ENCODE data around the gene PLCG2.

PLCG2 gene

DNA sequence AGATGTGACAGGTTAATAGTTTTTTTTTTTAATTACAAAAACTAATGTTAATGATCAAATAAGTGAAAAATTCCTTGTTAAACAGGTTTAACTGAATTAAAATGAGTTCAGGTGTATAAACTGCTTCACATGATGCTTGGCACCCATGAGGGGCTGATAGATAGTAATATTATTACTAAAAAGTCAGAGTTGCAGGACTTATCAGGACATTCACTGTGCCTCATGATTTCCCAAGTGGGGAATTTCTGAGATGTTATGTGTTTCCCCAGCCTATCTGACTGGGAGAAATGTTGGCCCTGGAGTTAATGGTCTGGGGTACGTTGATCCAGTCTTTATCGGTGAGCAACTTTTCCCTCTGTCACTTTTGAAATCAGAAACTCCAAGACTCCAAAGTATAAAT lies 102.1 kb downstream of the PLCG2 start:
- no peak for DNase-seq

DNA sequence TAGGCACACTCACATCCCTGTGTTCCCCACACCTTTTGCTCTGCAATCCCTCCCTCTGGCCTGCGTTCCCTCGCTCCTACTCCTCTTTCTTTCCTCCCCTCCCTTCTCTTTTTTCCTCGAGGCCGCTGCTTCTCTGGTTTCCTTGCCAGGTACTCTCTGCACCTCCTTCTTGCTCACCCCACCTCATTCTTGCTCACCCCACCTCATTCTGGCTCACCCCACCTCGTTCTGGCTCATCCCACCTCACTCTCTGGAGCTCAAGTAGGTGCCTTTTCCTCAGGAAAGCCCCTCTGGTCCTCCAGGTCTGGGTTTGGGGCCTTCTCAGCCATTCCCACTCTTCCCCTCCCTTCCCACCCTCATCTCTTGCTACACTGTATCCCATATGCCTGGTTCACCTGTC lies 103.5 kb downstream of the PLCG2 start:
- DNase-seq = no peak

DNA sequence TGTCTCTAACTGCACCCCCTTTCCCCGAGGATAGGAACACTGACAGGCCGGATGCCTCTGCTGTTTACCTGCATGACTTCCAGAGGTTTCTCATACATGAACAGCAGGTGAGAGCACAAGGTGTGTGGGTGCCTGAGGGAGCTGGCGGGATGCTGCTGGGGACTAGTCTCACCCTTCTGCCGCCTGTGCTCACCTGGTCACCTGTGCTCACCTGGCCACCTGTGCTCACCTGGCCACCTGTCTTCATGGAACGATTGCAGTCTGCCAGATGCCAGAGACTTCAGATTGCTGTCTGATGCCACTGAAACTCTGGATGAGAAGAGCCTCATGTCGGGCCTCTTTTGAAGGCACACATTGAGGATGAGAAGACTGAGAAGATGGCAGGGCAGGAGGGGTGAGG lies 104.1 kb downstream of the PLCG2 start:
- DNase-seq = no peak

DNA sequence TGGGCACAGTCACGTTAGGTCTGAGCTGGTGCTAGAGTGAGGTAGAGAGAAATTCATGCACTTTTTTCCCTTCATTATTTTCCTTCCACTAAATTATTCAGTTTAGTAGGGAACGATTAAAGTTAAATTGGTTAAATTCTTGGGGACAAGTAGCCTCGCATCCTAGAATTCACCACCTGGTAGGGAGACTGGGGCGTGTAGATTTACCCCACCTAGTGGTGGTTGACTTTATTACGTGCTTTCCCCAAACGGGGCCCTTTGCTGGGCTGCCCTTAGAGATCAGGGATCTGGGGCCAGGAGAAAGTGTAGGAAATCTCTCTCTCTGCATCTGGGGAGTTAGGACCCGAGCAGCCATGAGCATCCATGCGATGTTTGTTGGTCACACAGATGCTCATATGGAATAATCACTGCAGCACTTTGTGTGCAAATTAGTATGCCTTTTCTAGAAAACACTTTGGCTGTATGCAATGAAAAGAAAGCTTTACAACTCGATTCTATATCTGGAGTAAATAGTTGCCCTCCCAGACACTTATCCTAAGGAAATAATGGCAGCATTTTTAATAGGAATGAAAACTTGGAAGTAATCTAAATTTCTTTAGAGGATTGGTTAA lies 107.0 kb downstream of the PLCG2 start:
- no peak for DNase-seq

DNA sequence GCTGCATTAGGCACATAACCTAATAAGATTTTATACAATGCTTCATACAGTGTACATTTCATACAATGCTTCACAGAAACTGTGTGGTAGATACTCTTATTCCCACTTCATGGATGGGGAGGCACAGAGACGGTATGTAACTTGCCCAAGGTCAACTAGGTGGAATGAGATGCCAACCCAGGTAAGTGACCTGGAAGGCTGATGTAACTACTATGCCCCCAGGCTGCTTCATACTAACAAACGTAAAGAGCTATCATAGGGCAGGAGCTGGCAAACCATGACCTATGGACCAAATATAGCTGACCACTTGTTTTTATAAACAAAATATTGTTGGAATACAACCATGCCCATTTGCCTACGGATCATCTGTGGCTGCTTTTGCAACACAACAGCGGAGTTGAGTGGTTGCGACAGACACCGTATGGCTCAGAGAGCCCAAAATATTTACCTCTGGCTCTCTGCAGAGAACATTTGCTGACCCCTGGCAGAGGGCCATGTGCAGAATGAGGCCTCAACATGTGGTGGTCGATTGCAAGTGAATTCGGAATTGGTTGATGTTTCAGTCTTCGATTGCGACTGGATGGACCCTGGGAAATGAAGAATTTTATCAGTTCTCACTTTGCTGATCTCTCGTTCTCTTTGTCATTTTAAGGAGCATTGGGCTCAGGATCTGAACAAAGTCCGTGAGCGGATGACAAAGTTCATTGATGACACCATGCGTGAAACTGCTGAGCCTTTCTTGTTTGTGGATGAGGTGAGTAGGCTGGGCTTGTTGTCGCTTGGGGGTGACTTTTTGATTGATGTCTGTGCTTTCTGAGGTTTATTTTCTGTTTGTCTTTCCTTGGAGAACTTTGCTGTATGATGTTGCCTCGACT lies 109.7 kb downstream of the PLCG2 start:
- DNase-seq = no peak

DNA sequence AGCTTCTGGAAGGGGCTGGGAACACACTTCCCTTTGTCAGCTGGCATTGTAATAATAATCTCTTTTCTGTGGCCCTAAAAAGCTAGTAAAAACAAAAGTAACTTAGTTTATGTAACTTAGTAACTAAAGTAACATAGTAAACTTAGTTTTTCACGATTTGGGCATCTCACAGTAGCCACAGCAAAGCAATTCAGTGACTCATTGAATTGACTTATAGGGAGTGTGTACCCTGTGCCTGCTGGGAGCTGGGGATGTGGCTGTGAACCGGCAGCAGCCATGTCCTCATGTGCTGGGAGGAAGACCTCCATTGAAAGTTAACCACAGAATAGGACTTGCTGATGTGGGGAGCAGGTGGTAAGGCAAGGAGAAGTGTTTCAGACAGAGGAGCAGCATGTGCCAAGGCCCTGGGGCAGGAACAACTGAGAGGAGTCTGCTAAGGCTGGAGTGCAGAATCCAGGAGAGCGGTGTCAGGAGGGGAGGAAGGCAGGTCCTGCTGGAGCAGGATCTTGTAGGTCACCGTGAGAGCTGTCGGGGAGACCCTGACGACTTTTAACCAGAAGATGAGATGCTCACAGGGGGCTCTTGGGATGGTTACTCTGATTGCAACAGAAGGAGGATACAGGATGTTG lies 112.8 kb downstream of the PLCG2 start:
- DNase-seq = no peak

DNA sequence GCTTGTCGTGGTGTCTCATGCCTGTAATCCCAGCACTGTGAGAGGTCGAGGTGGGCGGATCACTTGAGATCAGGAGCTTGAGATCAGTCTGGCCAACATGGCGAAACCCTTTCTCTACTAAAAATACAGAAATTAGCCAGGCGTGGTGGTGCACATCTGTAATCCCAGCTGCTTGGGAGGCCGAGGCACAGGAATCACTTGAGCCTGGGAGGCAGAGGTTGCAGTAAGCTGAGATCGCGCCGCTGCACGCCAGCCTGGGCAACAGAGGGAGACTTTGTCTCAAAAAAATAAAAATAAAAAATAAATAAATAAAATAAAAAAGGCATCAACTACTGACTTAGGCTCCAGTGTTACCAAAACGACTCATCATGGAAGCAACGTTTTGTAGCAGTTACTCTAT lies 115.5 kb downstream of the PLCG2 start:
- DNase-seq = no peak

DNA sequence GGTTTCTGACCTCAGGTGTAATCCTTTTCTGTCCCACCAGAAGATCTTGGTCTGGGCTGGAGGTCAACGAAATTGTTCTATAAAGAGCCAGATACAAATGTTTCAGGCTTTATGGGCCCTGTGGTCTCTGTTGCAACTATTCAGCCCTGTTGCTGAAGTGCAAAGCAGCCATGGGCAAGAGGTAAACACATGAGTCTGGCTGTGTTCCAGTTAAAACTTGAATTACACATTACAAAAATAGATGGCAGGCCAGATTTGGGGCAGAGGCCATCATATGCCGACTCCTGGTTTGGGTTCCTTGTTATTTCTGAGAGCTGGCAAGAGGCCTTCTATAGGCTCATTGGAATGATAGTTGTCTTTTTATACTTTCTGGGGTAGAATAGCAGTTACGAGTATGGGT lies 117.8 kb downstream of the PLCG2 start:
- no peak for DNase-seq

DNA sequence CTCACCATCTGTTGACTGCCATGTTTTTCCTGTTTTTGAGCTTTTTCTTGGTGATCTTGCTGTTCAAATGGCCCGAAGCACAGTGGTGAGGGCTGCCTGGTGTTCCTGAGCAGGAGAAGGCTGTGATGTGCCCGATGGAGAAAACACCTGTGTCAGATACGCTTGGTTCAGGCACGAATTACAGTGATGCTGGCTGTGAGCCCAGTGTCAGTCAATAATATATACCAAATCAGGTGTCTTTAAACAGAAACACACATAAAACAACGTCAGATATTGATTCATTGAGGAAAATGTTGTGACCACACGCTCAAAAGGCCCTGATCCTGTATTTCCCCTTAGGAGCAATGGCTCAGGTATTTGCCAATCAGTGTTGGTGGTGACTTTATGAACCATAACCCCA lies 120.5 kb downstream of the PLCG2 start:
- no peak for DNase-seq

DNA sequence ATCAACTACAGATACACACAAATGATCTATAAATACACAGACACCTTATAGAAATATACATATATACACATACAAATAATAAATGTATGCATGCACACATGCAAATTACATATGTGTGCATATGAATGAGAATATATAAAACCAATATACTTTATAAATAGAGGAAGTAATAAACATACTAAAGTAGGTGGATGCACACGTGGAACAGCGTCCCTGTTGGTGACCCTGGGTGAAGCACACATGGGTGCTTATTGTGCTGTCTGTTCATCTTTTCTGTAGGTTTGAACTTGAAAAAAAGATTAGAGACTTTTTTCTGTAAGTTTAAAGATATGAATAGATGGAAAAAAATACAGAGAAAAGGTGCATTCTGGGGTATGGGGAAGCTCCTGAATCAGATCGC lies 120.9 kb downstream of the PLCG2 start:
- DNase-seq = no peak

DNA sequence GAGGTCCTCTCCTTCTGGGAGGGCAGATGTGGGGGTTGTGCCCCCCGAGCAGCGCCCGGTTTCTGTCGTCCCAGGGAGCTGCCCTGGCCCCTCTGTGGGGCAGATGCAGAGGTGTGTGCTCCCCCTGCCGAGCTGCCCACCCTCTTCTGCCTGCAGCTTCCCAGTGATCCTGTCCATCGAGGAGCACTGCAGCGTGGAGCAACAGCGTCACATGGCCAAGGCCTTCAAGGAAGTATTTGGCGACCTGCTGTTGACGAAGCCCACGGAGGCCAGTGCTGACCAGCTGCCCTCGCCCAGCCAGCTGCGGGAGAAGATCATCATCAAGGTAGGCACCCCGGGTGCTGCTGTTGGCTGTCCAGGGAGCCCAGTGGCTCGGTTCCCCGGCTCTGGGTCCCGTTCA lies 121.4 kb downstream of the PLCG2 start:
- no peak for DNase-seq

DNA sequence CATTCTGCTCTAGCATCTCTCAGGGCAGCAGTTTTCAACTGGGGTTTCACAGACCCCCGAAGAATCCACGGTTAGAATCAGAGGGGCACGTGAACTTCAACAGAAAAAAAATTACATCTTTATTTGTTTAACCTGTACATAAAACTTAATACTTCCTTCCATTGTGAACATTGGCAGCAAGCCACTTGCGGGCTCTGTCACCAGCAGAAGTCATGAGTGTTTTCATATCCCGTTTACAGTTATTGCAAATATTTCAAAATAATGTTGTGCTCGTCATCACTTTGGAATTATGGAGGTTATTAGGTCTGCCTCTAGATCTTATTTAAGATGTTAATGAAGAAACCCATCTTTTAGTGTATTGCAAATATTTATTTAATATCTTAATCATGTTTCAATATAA lies 122.4 kb downstream of the PLCG2 start:
- DNase-seq = no peak

DNA sequence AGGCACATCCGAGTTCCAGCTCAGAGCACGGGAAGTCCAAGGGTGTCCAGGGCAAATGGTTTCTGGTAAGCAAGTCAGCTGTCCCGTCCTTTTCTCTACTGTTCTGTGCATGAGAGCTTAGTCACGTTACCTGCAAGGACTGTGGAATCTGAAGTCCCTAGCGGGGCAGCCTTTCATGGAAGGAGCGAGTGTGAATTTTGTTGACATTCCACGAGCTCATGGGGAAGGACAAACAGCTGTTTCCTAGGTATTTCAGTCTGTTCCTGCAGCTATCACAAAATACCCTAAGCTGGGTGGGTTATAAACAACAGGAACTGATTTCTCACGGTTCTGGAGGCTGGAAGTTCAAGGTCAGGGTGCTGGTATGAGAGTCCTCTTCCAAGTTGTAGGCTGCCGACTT lies 122.9 kb downstream of the PLCG2 start:
- DNase-seq = no peak

DNA sequence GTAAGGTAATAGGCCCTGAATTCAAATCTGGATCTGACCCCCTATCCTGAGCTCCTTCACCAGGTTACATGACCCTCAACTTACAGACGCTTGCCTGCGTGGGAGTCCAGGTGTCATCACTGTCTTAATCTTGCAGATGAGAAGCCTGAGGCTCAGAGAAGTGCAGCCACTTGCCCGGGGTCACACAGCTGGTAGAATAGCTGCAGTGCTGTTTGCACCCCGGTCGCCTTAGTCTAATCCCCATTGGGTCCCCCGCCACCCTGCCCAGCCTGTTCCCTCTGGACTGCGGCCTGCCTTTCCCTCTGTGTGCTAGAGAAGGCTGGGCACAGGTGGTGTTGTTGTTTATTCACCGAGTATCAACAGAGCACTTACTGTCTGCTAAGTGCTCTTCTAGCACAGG lies 125.2 kb downstream of the PLCG2 start:
- no peak for DNase-seq

DNA sequence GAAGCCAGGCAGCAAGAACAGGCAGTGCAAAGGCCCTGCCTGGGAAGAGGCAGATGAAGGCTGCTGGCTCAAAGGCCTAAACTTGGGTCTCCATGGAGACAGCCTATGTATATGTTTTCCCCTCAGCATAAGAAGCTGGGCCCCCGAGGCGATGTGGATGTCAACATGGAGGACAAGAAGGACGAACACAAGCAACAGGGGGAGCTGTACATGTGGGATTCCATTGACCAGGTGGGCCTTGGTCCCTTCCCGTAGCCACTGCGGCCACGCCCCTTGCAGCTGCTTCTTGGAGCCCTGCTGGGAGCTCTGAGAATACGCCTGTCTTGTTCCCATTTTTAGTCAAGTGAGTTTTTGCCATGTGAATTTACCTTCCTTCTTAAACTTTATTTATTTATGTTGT lies 126.2 kb downstream of the PLCG2 start:
- no peak for DNase-seq

DNA sequence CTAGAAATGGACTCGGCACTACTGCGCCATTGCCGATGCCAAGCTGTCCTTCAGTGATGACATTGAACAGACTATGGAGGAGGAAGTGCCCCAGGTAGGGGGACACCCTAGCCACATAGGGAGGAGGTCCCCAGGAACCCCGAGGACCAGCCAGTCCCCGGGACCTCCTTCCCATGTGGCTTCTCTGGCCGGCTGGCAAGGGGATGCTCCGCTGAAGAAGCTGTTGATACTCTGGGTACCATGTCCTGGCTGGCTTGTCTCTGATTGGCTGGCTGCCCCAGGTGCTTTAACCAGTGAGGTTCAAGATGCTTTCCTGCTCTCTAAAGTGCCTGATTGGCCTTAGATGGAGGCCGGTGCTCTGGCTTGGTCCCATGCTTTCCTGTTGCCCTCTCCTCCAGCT lies 128.6 kb downstream of the PLCG2 start:
- DNase-seq = no peak

DNA sequence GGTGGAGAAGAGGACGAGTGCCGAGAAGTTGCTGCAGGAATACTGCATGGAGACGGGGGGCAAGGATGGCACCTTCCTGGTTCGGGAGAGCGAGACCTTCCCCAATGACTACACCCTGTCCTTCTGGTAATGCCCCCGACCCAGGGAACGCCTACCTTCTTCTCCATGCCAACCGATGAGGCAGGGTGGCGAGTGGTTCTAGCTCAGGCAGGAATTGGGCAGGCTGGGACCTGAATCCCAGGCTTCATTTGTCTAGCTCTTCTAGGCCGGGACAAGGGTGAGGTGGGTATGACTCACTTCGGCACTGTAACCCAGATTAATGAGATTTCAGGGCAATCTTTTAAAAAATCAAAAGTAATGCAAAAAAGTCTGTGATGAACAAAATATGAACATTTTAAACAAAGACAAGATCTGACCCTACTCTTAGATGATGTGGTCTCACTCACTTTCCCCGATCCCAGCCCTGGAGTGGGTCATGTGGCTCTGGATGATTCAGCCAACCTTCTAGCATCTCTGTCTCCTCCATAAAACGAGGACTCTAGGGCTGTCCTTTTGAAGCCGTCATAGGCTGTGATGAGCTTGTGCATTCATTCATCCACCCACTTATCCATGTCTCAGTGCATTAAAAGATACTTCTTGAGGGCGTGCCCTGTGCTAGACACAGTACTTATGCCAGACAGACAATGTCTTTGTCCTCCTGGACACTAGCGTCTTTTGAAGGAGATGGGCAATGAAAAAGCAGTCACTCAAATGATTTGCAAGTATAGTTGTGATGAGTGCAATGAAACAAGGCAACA lies 129.6 kb downstream of the PLCG2 start:
- no peak for DNase-seq

DNA sequence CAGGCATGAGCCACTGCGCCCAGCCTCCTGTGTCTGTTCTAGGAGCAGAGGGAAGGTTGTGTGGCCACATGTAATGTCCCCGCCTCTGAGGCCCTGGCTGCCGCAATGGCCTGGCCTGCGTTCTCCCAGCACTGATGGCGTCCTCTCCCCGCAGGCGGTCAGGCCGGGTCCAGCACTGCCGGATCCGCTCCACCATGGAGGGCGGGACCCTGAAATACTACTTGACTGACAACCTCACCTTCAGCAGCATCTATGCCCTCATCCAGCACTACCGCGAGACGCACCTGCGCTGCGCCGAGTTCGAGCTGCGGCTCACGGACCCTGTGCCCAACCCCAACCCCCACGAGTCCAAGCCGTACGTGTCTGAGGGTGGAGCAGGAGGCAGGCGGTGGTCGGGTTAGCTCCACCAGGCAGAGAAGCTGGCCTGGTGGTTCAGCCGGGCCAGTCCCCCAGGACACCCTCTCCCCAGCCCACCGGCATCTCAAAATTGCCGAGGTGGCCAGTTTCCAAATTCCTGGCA lies 131.3 kb downstream of the PLCG2 start:
- DNase-seq = no peak

DNA sequence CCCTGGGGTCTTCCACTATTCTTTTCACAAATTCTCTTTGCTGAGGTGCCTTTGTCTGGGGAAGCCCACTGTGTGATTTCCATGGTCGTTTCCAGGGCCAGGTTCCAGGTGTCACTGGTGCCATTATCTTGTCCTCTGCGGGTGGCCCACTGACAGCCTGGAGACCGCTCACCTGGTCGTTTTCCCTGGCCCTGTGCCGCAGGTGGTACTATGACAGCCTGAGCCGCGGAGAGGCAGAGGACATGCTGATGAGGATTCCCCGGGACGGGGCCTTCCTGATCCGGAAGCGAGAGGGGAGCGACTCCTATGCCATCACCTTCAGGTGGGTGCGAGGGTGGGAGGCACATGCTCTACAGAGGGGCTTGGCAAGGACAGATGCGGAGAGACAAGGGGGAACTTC lies 133.3 kb downstream of the PLCG2 start:
- DNase-seq = no peak

DNA sequence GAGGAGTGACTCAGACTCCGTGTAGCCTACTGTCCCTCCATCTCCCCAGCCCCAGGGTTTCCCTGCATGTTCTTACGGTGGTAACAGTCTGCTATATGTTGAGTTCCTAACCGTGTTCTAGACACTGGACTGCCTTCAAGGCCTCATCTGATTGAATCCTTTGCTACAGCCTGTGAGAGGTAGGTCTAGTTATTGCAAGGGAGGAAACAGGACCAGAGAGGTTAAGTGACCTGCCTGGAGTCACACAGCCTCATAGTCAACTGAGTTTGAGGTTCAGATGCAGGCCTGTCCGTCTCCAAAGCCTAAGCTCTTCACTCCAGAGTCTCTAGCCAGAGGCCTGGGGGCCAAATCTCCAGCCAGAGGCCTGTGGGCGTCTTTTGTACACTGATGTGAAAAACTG lies 134.1 kb downstream of the PLCG2 start:
- DNase-seq = no peak

DNA sequence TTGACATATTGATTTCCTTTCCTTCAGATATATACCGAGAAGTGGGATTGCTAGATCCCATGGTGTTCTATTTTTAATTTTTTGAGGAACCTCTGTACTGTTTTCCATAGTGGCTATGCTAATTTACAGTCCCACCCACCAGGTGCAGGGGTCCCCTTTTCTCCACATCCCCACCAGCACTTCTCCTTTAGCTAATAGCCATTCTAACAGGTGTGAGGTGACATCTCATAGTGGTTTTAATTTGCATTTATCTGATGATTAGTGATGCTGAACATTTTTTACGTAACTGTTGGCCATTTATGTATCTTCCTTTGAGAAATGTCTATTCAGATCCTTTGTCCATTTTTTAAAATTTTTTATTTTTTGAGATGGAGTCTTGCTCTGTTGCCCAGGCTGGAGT lies 138.3 kb downstream of the PLCG2 start:
- DNase-seq = no peak

DNA sequence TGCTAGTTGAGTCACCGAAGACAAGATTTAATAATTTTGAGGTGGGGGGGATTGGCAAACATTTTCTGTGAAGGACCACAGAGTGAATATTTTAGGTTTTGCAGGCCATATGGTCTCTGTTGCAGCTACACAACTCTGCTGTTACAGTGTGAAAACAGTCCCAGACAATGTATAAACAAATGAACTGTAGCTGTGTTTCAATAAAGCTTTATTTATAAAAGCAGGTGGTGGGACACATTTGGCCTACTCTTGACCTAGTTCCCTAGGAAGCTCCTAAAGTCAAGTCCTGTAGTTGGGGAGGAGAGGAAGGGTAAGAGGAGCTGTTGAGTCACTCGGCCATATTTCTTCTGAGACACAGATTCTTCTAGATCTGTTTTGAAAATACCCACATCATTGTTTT lies 139.8 kb downstream of the PLCG2 start:
- DNase-seq = no peak

DNA sequence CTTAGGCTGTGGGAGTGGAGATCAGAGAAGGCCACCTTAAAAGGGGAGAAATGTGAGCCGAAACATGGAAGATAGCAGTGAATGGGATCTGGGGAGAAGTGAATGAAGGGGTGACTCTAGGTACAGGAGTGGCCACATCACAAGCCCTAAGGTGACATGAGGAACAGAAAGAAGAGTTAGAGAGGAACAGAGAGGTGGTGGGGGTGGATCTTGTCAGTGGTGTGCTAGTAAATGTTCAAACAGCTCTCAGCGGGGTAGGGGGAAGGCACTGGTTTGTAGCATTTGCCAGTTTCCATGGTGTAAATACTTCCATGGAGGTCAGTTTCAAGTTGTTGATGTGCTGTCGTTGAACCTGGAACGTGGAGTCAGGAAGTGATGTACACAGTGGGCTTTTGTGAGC lies 141.4 kb downstream of the PLCG2 start:
- DNase-seq = no peak

Data from CD4-positive, alpha-beta T cell treated with Interleukin-15 for 1 hour (primary cell).